Activated CD4-positive, alpha-beta T cell treated with anti-CD3 and anti-CD28 coated beads for 4 hours (primary cell): ENCODE results near the gene PIWIL4.
A peak's percentile ranks its signal among the peaks of the same experiment; 100 is the strongest.

Experiments used
- DNase-seq, 2 donors: peaks; one replicate each; pipeline ENCODE4 v3.0.0-alpha.2; 2020

PIWIL4 gene

GRCh38 chr11:94567181-94567670 is at the start of gene PIWIL4:
Gene PIWIL4, plus strand, starts transcription at chr11:94567368. Its CDS starts 151 bp downstream, at chr11:94567519.
- DNase-seq: no peak

- no peak for DNase-seq
Observed at GRCh38 chr11:94518300-94518699, 48.9 kb upstream of the PIWIL4 start.

- peak in 1 of 2 donors; percentile 28 for DNase-seq
Observed at GRCh38 chr11:94519478-94520084, 47.6 kb upstream of the PIWIL4 start.

GRCh38 chr11:94521684-94522083 is 45.5 kb upstream of the PIWIL4 start:
- DNase-seq: no peak

DNA sequence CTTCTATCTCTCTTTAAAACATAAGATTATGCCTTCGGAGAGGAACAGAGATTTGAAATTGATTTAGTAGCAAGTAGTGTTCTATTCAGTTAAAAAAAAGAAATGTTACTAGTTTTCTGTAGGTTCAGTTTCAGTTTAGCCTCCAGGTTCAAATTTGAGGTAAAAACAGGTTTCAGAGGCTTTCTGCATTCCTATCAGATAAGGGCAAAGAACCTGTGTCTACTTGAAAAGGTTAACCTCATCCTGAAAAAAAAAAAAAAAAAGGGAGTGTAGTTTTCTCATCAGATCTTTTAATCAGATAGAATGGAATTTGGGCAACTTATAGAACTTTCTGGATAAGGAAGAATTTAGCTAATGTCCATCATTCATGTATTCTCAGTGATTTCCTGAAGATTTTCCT is 42.8 kb upstream of the PIWIL4 start:
- no peak for DNase-seq

DNA sequence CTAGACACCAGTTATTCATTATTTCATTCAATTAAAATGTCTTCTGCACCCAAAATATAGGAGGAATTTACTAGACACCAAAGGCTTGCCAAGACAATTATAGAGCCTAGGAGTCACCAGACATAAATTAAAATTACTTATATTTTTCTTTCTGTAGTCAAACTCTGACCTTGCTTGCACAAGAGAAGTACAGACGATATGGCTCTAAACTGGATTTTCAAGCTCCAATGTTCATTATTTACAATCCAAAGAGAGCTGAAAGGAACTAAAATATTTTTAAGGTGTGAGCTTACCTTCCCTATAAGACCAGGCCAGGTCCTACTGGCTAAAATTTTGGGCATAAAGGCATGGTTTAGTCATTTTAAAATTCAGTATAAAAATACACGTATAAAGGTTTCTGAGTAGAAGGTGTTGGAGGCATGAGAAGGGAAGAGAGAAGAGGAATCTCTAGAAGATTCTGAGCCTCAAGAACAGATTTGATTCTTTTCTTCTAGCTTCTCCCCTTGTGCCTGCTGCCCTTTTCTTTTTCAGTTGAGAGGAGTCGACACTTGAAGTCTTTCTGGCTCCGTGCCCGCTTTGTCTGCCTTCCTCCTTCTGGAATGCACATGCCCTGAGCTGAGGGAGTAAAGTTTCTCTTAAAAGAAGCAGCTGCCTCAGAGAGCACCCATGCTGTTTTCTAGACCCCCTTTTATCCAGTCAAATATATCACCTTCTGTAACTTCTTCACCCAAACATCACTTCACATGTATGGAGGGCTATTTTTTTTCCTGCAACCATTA is 41.4 kb upstream of the PIWIL4 start:
- DNase-seq: no peak

DNA sequence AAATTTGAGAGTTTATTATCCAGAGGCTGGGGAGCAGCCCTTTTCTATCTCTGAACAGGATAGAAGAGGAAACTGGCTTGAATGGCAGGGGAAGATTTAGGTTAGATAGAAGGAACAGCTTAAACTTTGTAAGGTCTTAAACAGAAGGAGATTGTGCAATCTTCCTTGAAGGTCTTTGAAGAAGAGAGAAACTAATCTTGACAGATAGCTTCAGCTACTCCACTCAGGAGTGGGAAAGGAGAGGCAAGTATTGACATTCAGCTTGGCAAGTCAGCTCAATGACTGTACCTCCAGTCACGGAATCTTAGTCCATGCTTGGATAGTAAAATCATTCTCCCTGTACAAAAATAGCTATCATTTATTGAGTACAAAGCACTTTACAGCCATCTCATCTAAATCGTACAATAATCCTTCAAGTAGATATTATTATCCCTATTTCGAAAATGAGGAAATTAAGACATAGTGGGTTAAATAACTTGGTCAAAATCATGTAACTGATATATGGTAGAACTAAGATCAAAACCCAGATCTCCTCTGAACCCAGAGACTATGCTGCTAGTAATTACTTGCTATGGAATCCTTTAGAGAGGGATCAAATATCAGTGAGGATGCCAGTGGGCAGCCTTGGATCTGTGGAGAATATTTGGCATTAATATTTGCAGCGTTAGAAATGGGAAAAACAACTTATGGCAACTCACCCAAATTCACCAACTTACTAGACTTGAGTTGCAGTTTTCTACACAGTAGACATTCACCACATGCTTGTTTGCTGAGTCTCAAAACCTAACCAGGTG is 40.3 kb upstream of the PIWIL4 start:
- DNase-seq: no peak

DNA sequence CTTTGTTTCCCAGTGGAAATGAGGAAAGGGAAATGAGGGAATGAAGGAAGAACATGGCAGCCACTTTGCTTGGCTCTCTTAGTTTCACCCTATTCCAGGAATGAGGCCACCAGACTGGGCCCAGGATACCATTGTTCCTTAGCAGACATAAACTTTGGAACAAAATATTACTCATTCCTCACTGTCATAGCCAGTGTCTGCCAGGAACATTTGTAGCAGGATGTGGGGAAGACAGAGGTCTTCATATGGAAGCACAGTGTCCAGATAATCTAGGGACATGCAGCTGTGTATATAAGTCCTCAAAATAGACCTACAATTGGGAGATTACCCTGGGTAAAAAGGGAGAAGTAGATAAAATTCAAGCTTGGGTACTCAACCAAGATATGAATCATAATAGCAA is 38.6 kb upstream of the PIWIL4 start:
- no peak for DNase-seq

- no peak for DNase-seq
Observed at GRCh38 chr11:94532211-94532610, 35.0 kb upstream of the PIWIL4 start.

DNA sequence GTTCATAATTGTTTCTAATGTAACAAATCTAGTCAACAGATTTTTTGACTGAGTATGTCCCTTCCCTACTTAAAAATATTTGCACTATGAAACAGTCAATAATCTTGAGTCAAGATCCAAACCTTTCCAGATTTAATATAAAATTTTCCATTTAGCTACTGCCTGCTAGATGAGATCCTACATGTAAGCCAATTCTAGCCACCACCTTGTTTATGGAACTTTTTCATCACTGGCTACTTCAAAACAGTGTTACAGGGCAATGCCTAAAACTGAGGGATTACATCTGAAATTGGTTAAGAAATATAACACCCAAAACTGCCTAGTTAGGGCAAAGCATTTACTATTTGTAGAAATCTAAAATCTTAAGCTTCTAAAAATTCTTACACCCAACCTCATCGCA is 34.0 kb upstream of the PIWIL4 start:
- DNase-seq: no peak

GRCh38 chr11:94533696-94534630 is 33.2 kb upstream of the PIWIL4 start:
- DNase-seq: no peak

DNA sequence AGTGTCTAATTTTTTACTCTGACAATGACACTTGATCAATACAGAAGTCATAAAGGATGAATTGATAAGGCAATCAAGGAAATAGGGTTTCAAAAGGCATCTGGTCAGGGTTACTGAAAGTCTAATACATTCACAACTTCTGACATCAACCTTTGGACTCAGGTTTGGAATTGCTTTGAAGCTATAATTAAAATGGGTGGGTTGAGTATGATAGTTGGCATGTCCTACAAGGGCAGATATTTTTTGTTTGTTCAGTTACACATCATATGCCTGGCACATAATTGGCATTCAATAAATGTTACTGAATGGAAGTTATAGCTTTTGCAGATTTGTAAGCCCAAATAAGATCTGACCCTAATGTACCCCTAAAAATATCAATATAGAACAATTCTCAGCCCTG is 30.8 kb upstream of the PIWIL4 start:
- DNase-seq: no peak

DNA sequence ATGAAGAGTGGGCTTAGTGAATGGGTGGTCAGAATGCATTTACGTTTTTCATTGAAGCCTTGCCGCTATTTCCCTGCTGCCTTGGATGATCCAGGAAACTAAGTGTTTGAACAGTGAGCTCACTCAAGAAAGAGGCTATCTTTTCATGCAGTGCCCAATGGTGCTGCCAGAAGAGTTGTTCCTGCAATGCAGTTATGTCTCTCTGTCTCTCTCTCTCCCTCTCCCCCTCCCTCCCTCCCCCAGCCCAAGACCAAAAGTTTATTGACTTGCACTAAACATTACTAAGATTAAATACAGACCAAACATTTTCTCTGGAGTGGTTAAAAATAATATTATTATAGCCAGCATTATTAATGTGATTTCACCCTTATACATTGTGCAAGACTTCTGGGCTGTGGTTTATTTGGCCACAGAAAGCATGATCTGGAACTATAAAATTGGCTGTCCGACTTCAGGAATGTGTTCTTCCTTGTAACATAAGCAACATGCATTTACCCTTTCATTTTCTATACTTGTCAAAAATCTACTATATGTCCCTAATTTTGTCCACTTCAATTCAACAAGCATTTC is 30.1 kb upstream of the PIWIL4 start:
- no peak for DNase-seq

GRCh38 chr11:94539420-94539819 is 27.7 kb upstream of the PIWIL4 start:
- DNase-seq: no peak

DNA sequence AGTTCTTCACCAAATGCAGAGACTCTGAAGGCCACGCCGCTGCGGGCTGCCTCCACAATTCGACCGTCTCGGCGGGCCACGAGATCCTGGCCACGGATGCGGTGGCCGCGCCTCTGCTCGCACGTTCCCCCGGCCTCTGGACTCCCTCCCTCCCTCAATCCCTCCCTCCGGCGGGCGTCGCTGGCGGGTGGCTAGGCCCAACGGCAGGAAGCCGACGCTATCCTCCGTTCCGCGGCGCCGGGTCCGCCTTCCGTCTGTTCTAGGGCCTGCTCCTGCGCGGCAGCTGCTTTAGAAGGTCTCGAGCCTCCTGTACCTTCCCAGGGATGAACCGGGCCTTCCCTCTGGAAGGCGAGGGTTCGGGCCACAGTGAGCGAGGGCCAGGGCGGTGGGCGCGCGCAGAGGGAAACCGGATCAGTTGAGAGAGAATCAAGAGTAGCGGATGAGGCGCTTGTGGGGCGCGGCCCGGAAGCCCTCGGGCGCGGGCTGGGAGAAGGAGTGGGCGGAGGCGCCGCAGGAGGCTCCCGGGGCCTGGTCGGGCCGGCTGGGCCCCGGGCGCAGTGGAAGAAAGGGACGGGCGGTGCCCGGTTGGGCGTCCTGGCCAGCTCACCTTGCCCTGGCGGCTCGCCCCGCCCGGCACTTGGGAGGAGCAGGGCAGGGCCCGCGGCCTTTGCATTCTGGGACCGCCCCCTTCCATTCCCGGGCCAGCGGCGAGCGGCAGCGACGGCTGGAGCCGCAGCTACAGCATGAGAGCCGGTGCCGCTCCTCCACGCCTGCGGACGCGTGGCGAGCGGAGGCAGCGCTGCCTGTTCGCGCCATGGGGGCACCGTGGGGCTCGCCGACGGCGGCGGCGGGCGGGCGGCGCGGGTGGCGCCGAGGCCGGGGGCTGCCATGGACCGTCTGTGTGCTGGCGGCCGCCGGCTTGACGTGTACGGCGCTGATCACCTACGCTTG is 23.2 kb upstream of the PIWIL4 start, which contains the start of gene FUT4:
Gene FUT4 (plus strand): TSS at position 227 of the 951 bp plus-strand sequence. CDS start 213 bp downstream, at position 440.
- peak; percentile 63 to 64 for DNase-seq

- peak in 1 of 2 donors; percentile 1 for DNase-seq
Observed at GRCh38 chr11:94544646-94545263, 22.4 kb upstream of the PIWIL4 start.

DNA sequence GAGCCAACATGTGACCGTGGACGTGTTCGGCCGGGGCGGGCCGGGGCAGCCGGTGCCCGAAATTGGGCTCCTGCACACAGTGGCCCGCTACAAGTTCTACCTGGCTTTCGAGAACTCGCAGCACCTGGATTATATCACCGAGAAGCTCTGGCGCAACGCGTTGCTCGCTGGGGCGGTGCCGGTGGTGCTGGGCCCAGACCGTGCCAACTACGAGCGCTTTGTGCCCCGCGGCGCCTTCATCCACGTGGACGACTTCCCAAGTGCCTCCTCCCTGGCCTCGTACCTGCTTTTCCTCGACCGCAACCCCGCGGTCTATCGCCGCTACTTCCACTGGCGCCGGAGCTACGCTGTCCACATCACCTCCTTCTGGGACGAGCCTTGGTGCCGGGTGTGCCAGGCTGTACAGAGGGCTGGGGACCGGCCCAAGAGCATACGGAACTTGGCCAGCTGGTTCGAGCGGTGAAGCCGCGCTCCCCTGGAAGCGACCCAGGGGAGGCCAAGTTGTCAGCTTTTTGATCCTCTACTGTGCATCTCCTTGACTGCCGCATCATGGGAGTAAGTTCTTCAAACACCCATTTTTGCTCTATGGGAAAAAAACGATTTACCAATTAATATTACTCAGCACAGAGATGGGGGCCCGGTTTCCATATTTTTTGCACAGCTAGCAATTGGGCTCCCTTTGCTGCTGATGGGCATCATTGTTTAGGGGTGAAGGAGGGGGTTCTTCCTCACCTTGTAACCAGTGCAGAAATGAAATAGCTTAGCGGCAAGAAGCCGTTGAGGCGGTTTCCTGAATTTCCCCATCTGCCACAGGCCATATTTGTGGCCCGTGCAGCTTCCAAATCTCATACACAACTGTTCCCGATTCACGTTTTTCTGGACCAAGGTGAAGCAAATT is 21.7 kb upstream of the PIWIL4 start:
- no peak for DNase-seq

DNA sequence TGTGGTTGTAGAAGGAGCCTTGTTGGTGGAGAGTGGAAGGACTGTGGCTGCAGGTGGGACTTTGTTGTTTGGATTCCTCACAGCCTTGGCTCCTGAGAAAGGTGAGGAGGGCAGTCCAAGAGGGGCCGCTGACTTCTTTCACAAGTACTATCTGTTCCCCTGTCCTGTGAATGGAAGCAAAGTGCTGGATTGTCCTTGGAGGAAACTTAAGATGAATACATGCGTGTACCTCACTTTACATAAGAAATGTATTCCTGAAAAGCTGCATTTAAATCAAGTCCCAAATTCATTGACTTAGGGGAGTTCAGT is 21.1 kb upstream of the PIWIL4 start:
- DNase-seq: no peak

DNA sequence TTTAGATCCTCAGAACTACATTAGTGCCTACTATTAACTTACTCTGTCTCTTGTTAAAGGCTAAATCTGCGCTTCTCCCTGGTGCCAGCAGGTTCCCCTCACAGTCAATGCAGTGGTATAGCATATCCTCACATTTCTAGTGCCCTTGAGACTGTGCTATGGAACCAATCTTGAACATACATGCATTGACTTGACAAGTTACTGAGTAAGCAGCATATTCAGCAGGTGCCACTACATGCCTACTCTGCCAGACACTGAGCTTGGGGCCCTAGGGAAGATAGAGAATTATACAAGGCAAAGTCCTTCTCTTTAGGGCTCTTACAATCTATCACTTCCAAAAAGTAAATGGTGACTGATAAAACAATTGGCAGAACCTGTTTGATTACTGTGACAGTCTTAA is 20.3 kb upstream of the PIWIL4 start:
- DNase-seq: no peak
